GM12873 (cell line): Measurements from ENCODE around the gene BAHD1.

Source experiments
- CTCF ChIP-seq: IDR thresholded peaks from 2 replicates; pipeline ENCODE4 v1.5.1; 2012; ENCODE audit warnings: low read depth, mild to moderate bottlenecking, moderate library complexity, low read length, control low read depth; ENCODE audit not compliant: insufficient read depth; ENCODE audit errors: missing control alignments

BAHD1 gene

GRCh38 chr15:40450047-40450446, 9.3 kb downstream of the BAHD1 start:
- no peak for TF ChIP-seq CTCF

- TF ChIP-seq CTCF, result no peak
Measured at GRCh38 chr15:40451527-40452158, 10.9 kb downstream of the BAHD1 start.

- no peak for TF ChIP-seq CTCF
Measured at GRCh38 chr15:40452296-40453090, 11.7 kb downstream of the BAHD1 start.

GRCh38 chr15:40454904-40455391, 14.2 kb downstream of the BAHD1 start:
- no peak for TF ChIP-seq CTCF

GRCh38 chr15:40456299-40456712, 15.6 kb downstream of the BAHD1 start:
- TF ChIP-seq CTCF, result no peak

- TF ChIP-seq CTCF, result no peak
Measured at GRCh38 chr15:40456738-40457137, 16.0 kb downstream of the BAHD1 start.
